ENCODE results near the gene PRKAG2. TPM values are rescaled to one million over a fixed set of nuclear protein-coding genes. Genes with fewer than 3 reads are reported as not detected.

PRKAG2 gene
- total and polyA plus RNA-seq, 2 experiments from 2014 or later = 17.0 to 19.5 TPM

DNA sequence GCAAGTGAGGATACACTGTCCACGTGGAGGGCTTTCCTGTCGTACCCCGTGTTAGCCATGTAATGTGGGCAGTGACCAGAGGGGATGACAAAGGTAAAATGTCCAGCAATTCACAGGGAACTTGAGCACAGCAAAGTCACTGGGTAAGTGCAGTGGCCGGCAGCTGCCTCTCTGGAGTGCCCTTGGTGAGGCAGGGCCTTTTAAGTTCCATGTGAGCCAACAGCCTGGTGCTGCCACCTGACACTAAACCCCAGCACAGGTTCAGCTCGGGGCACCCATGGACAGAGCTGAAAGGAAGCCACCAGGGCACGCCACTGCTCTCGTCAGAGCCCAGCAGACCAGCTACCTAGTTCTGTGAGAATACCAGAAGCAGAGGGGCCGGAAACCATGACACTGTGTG, 168.3 kb downstream of the PRKAG2 start:
- Histone ChIP-seq H3K4me1 (ENCODE audit: insufficient read depth) (no peaks in the 10 kb centered on the region), H3K27me3 (replicated peaks; ENCODE audit: insufficient read depth) (no peaks in the 10 kb centered on the region), H3K79me2 (ENCODE audit: insufficient read depth) (no peaks in the 10 kb centered on the region), H3K4me3 (no peak overlapping the region), H3K36me3 (ENCODE audit: low read depth) (no peaks in the 10 kb centered on the region), H4K20me1 (ENCODE audit: insufficient read depth) (no peaks in the 10 kb centered on the region), H3K27ac (no peak overlapping the region), H3K4me2 (ENCODE audit: unreplicated experiment) (no peak overlapping the region), H3K9me2 (ENCODE audit: insufficient read depth) (no peaks in the 10 kb centered on the region), H3F3A (ENCODE audit: insufficient read depth) (no peaks in the 10 kb centered on the region), H3K9me3 (ENCODE audit: low read depth) (no peaks in the 10 kb centered on the region), H3K9ac (no peak overlapping the region), H2AFZ (no peak overlapping the region)
- no peak for TF ChIP-seq EZH2 (IDR thresholded peaks at IDR 0.05; ENCODE audit: insufficient read depth, poor library complexity, severe bottlenecking)
- no peak for TF ChIP-seq EZH2phosphoT487 (IDR thresholded peaks at IDR 0.05; ENCODE audit: insufficient read depth, low read depth)
- in situ Hi-C loops (cut with MboI) = no loop called here
- no peak for DNase-seq
- 94 to 97% methylated on average over 8 of the region's 8 CpGs for WGBS, 2 experiments (ENCODE audit: low coverage in 1 of 2, low lambda C conversion rate in 2 of 2, missing lambda C conversion rate in 2 of 2)

DNA sequence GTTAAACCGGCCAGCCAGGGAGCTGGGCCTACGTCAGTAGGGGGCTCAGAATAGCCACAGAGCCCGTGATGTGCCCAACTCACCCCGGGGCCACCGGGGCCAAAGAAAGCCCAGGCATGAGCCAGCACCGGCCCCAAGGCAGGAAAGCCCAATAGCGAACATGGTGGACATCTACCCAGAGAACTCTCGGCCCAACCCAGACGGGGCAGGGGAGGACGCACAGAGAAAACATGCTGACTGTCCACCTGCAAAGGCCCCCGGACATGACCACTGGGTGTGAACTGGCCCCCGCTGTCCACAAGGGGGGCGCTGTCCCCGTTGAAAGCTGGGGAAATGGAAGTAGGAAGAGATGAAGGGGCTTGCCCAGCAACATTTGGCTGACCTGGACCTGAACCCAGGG, 169.2 kb downstream of the PRKAG2 start:
- H3K79me2 ChIP-seq (ENCODE audit: insufficient read depth) = no peaks in the 10 kb centered on the region
- H3K4me2 ChIP-seq (ENCODE audit: unreplicated experiment) = no peak overlapping the region
- H3F3A ChIP-seq (ENCODE audit: insufficient read depth) = no peaks in the 10 kb centered on the region
- H3K27ac ChIP-seq = no peak overlapping the region
- H3K36me3 ChIP-seq (ENCODE audit: low read depth) = no peaks in the 10 kb centered on the region
- no peaks in the 10 kb centered on the region for H4K20me1 ChIP-seq (ENCODE audit: insufficient read depth)
- H3K9me3 ChIP-seq (ENCODE audit: low read depth) = no peaks in the 10 kb centered on the region
- in situ Hi-C loops (cut with MboI) = no loop called here
- H3K27me3 ChIP-seq (replicated peaks; ENCODE audit: insufficient read depth) = no peaks in the 10 kb centered on the region
- H3K9me2 ChIP-seq (ENCODE audit: insufficient read depth) = no peaks in the 10 kb centered on the region
- H2AFZ ChIP-seq = no peak overlapping the region
- no peaks in the 10 kb centered on the region for H3K4me1 ChIP-seq (ENCODE audit: insufficient read depth)
- H3K9ac ChIP-seq = no peak overlapping the region
- no peak for DNase-seq
- WGBS, 2 experiments (ENCODE audit: low coverage in 1 of 2, low lambda C conversion rate in 2 of 2, missing lambda C conversion rate in 2 of 2) = 78 to 89% methylated on average over 14 of the region's 14 CpGs
- H3K4me3 ChIP-seq = no peak overlapping the region
- no peak for TF ChIP-seq EZH2phosphoT487 (IDR thresholded peaks at IDR 0.05; ENCODE audit: insufficient read depth, low read depth)
- no peak for TF ChIP-seq EZH2 (IDR thresholded peaks at IDR 0.05; ENCODE audit: insufficient read depth, poor library complexity, severe bottlenecking)

DNA sequence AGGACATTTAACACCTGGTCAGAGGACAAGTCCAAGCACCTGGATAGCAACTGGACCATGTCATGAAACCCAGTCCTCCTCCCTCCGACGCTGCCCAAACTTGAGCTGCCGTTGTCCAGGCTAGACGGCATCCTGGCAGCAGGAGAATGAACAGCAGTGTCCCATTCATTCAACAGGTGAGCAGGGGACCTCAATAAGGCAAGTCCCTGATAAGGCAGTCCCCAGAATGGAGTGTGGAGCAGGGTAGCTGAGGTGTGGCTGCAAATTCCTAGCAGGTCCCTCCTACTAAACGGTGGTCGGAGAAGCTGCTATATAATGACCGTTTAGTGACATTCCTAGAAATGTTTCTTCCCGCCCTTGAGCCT, 169.8 kb downstream of the PRKAG2 start:
- Histone ChIP-seq H3K4me3 (no peak overlapping the region), H3K79me2 (ENCODE audit: insufficient read depth) (no peaks in the 10 kb centered on the region), H3K9me3 (ENCODE audit: low read depth) (no peaks in the 10 kb centered on the region), H3K9me2 (ENCODE audit: insufficient read depth) (no peaks in the 10 kb centered on the region), H4K20me1 (ENCODE audit: insufficient read depth) (no peaks in the 10 kb centered on the region), H3K27me3 (replicated peaks; ENCODE audit: insufficient read depth) (no peaks in the 10 kb centered on the region), H3F3A (ENCODE audit: insufficient read depth) (no peaks in the 10 kb centered on the region), H3K4me2 (ENCODE audit: unreplicated experiment) (no peak overlapping the region), H3K36me3 (ENCODE audit: low read depth) (no peaks in the 10 kb centered on the region), H3K27ac (no peak overlapping the region), H2AFZ (no peak overlapping the region), H3K4me1 (ENCODE audit: insufficient read depth) (no peaks in the 10 kb centered on the region), H3K9ac (no peak overlapping the region)
- TF ChIP-seq EZH2 (IDR thresholded peaks at IDR 0.05; ENCODE audit: insufficient read depth, poor library complexity, severe bottlenecking) (no peak), EZH2phosphoT487 (IDR thresholded peaks at IDR 0.05; ENCODE audit: insufficient read depth, low read depth) (no peak)
- DNase-seq = no peak
- in situ Hi-C loops (cut with MboI) = no loop called here
- WGBS, 2 experiments (ENCODE audit: low coverage in 1 of 2, low lambda C conversion rate in 2 of 2, missing lambda C conversion rate in 2 of 2) = 87 to 92% methylated on average over 8 of the region's 8 CpGs

DNA sequence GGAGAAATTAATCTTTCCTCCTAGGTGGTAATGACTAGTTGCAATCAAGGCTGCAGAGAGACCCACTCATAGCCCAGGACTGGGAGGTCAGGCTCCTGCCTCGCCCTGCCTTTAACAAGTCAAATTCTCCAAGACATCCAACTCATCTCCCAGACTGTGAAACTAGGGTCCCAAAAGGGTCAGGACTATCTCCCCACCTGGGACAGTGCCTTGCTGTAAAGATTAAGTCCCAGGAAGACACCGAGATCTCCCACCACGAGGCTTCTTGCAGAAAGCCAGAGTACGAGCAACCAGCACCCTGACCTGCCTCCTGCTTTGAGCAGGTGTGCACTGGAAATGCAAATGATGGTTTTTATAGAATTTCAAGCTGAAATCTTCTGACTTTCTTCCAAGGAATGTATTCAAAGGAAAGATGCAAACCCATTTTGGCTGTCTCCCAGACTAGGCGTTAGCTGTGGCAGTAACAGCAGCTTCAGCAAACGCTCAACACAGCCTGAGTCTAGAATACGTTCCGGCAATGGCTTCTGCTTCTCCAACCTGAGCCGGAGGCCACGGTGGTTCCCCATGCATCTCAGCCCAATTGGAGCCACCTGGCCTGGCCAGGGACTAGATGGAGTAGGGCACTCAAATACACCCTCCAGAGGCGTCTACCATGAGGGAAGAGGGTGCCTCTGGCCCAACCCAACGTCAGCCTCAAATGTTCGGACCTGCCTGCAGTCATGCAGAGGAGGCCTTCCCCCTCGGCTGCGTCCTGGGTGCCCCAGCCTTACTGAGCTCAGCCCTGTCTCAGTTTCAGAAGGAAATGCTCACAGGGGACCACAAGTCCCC, 170.4 kb downstream of the PRKAG2 start:
- Histone ChIP-seq H3K9ac (no peak overlapping the region), H2AFZ (no peak overlapping the region), H4K20me1 (ENCODE audit: insufficient read depth) (no peaks in the 10 kb centered on the region), H3K36me3 (ENCODE audit: low read depth) (no peaks in the 10 kb centered on the region), H3K79me2 (ENCODE audit: insufficient read depth) (no peaks in the 10 kb centered on the region), H3K27ac (no peak overlapping the region), H3K9me3 (ENCODE audit: low read depth) (no peaks in the 10 kb centered on the region), H3K4me2 (ENCODE audit: unreplicated experiment) (no peak overlapping the region), H3K4me1 (ENCODE audit: insufficient read depth) (no peaks in the 10 kb centered on the region), H3K4me3 (no peak overlapping the region), H3K9me2 (ENCODE audit: insufficient read depth) (no peaks in the 10 kb centered on the region), H3K27me3 (replicated peaks; ENCODE audit: insufficient read depth) (no peaks in the 10 kb centered on the region), H3F3A (ENCODE audit: insufficient read depth) (no peaks in the 10 kb centered on the region)
- WGBS, 2 experiments (ENCODE audit: low coverage in 1 of 2, low lambda C conversion rate in 2 of 2, missing lambda C conversion rate in 2 of 2) = 81 to 85% methylated on average over 15 of the region's 15 CpGs
- in situ Hi-C loops (cut with MboI) = no loop called here
- DNase-seq = peak; percentile 34
- TF ChIP-seq EZH2phosphoT487 (IDR thresholded peaks at IDR 0.05; ENCODE audit: insufficient read depth, low read depth) (no peak), EZH2 (IDR thresholded peaks at IDR 0.05; ENCODE audit: insufficient read depth, poor library complexity, severe bottlenecking) (no peak)
